ENCODE results near the gene ZC4H2. TPM values are rescaled to one million over a fixed set of nuclear protein-coding genes. Genes with fewer than 3 reads are reported as not detected.
"Not testable (repeated sequence)": the region's sequence is repeated elsewhere in the genome, so short reads cannot be mapped to it uniquely, and the experiment has no call there.

ZC4H2 gene
- total RNA-seq, 4 donors from 2014 or later: 11.5 to 14.1 (median 12.6) TPM

DNA sequence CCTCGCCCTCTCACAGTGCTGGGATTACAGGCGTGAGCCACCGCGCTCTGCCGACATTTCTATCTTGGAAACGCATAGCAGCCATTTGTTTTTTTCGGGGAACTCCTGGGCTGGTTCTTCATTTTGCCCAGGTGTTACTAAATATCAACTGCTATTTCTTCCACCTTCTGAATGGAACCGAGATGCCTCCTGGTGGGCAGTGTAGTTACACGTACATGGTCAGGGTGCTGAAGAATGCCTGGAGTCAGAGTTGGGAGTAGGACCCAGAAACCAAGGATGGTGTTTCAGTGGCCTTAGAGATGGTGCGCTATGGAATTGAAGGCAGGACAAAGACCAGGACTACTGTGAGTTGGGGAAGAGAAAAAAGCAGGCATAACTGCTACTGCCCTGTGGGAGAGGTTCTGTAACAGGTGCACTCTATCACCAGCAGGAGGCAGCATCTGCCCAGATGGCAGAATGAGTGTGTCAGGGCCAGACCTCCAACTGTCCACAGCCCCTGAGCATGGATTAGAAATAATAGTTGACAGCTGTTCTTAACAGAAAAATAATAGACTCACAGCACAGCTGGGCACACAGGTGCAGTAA lies 81.7 kb downstream of the ZC4H2 start:
- no peaks in the 10 kb centered on the region for H3K27me3 ChIP-seq
- intact Hi-C loops (cut with DNase I): no loop called here
- H3K4me3 ChIP-seq: no peak overlapping the region
- H3K27ac ChIP-seq (replicated peaks in 1 of 4): no peak overlapping the region
- no peaks in the 10 kb centered on the region for H3K4me1 ChIP-seq
- no peak for DNase-seq (ENCODE audit: extremely low spot score)
- H3K9me3 ChIP-seq: no peaks in the 10 kb centered on the region
- WGBS: 77% methylated on average over 10 of the region's 10 CpGs
- H3K36me3 ChIP-seq: no peaks in the 10 kb centered on the region
- TF ChIP-seq, protein P1, sequence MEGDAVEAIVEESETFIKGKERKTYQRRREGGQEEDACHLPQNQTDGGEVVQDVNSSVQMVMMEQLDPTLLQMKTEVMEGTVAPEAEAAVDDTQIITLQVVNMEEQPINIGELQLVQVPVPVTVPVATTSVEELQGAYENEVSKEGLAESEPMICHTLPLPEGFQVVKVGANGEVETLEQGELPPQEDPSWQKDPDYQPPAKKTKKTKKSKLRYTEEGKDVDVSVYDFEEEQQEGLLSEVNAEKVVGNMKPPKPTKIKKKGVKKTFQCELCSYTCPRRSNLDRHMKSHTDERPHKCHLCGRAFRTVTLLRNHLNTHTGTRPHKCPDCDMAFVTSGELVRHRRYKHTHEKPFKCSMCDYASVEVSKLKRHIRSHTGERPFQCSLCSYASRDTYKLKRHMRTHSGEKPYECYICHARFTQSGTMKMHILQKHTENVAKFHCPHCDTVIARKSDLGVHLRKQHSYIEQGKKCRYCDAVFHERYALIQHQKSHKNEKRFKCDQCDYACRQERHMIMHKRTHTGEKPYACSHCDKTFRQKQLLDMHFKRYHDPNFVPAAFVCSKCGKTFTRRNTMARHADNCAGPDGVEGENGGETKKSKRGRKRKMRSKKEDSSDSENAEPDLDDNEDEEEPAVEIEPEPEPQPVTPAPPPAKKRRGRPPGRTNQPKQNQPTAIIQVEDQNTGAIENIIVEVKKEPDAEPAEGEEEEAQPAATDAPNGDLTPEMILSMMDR (IDR thresholded peaks at IDR 0.05): peak in 2 of 3 experiments; percentile 33 to 53
- no peak for TF ChIP-seq POLR2A (IDR thresholded peaks at IDR 0.05; ENCODE audit: low read depth)

DNA sequence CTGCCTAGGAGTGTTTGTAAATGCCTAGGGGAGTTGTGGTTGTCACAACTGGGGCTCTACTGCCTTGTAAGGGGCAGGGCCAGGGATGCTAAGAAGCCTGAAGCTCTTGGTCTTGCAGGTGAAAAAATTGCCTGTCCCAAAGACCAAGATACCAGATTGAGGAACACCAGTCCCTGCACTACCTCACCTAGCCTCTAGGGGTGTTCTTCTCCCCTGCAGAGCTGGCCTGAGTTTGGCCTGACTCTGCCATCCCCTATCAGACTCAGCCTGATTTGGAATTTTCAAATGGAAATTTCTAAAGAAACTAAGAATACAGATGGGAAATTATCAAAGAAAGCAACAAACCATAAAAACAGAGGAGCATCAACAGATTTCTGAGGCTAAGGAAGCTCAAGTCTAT lies 90.4 kb downstream of the ZC4H2 start:
- TF ChIP-seq, protein P1 (IDR thresholded peaks at IDR 0.05): peak; percentile 18 to 38 (median 19)
- TF ChIP-seq POLR2A (IDR thresholded peaks at IDR 0.05; ENCODE audit: low read depth) (no peak), EP300 (IDR thresholded peaks at IDR 0.05) (no peak)
- no peak overlapping the region for H3K27ac ChIP-seq (replicated peaks in 1 of 4)
- H3K9me3 ChIP-seq: peaks cover 0 to 4% (median 0%) of the 10 kb centered on the region in 4 donors
- intact Hi-C loops (cut with DNase I): no loop called here
- no peaks in the 10 kb centered on the region for H3K36me3 ChIP-seq
- H3K4me1 ChIP-seq: no peaks in the 10 kb centered on the region
- H3K27me3 ChIP-seq: no peaks in the 10 kb centered on the region
- no peak overlapping the region for H3K4me3 ChIP-seq
- no peak for DNase-seq (ENCODE audit: extremely low spot score)

DNA sequence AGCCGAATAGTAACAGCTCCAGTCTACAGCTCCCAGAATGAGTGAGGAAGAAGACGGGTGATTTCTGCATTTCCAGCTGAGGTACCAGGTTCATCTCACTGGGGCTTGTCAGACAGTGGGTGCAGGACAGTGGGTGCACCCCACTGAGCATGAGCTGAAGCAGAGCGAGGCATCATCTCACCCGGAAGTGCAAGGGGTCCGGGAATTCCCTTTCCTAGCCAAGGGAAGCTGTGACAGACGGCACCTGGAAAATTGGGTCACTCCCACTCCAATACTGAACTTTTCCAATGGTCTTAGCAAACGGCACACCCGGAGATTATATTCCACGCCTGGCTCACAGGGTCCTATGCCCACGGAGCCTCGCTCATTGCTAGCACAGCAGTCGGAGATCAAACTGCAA lies 97.5 kb downstream of the ZC4H2 start:
- 93% methylated on average over 12 of the region's 12 CpGs for WGBS
- H3K9me3 ChIP-seq: peaks cover 0 to 18% (median 0%) of the 10 kb centered on the region in 4 donors
- DNase-seq (ENCODE audit: extremely low spot score); H3K27me3 ChIP-seq; H3K4me3 ChIP-seq; H3K27ac ChIP-seq (replicated peaks in 1 of 4); intact Hi-C loops (cut with DNase I); H3K36me3 ChIP-seq; H3K4me1 ChIP-seq: not testable (repeated sequence)

DNA sequence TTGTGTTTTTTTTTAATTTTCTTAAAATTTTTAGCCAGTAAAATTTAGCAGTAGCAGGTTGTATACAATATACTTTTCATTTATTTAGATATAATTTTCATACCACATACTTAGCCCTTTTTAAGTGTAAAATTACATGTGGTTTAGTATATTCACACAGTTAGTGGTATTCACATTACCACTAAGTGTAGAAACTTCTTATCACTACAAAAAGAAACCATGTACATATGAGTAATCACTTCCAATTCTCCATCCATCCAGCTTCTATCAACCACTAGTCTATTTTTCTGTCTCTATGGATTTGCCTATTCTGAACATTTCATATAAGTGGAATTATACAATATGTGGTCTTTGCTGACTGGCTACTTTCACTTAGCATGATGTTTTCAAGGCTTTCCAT lies 109.0 kb downstream of the ZC4H2 start:
- TF ChIP-seq POLR2A (IDR thresholded peaks at IDR 0.05; ENCODE audit: low read depth): no peak
- TF ChIP-seq, protein P1 (IDR thresholded peaks at IDR 0.05): no peak
- no peak for TF ChIP-seq POLR2AphosphoS5 (IDR thresholded peaks at IDR 0.05)
- no peak for TF ChIP-seq EP300 (IDR thresholded peaks at IDR 0.05)
- Histone ChIP-seq H3K4me1 (no peaks in the 10 kb centered on the region), H3K27ac (replicated peaks in 1 of 4) (no peak overlapping the region), H3K4me3 (no peak overlapping the region), H3K36me3 (no peaks in the 10 kb centered on the region), H3K27me3 (no peaks in the 10 kb centered on the region), H3K9me3 (peaks cover 4 to 30% (median 7%) of the 10 kb centered on the region in 4 donors)
- intact Hi-C loops (cut with DNase I): no loop called here
- DNase-seq (ENCODE audit: extremely low spot score): no peak

Other genes starting within 250 kb of the ZC4H2 start
- gene ZC3H12B, start 58.4 kb upstream of the ZC4H2 start, total RNA-seq: 1 to 10 TPM; 2.8 to 4.9 (median 3.1) TPM

Measured in esophagus muscularis mucosa (tissue), 4 donors.